ENCODE data around the gene DDX46.
"Not testable (repeated sequence)": the region's sequence is repeated elsewhere in the genome, so short reads cannot be mapped to it uniquely, and the experiment has no call there.

DDX46 gene

DNA sequence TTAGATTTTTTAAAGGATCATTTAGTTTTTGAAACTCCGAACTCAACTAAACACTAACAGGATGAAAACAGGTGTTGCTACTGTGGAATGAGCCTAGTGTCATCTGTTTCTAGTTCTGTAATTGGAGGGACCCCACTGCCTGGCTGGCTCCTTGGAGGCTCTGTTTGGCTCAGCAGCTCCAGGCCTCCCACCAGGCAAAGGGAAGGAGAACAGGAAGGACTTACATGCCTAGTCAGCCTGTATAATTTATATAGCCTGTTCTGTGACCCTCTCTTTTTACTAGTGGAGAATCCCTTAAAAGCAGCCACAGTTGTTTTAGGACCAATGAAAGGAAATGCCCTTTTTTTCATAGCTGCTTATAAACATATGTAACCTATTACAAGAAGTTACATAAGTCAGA is 66.1 kb downstream of the DDX46 start:
- no peak for TF ChIP-seq CTCF (IDR thresholded peaks at IDR 0.05; ENCODE audit: control insufficient read depth, extremely low read depth, insufficient read depth)
- no peak overlapping the region for H3K4me3 ChIP-seq (ENCODE audit: low read depth, low read length)
- no peak for DNase-seq (ENCODE audit: low read depth)

DNA sequence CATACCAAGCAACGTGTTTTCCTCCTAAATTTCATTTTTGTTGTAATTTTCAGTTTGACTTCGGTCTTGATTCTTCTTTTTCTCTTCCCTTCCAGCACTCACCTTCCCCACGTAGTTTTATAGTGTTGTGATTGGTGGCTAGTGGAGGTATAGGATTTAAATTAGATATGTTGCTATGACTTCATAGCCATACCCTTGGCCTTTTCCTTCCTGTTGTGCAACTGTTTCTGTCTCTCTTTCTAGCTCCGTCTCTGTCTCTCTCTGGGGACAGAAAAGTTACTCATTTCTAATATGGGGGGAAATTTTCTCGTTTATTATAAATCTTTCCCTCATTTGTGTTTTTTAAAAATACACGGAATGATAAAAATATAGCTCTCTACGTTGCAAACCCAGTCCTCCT is 66.6 kb downstream of the DDX46 start:
- H3K4me3 ChIP-seq (ENCODE audit: low read depth, low read length), result no peak overlapping the region
- DNase-seq (ENCODE audit: low read depth), result no peak
- TF ChIP-seq CTCF (IDR thresholded peaks at IDR 0.05; ENCODE audit: control insufficient read depth, extremely low read depth, insufficient read depth), result no peak

DNA sequence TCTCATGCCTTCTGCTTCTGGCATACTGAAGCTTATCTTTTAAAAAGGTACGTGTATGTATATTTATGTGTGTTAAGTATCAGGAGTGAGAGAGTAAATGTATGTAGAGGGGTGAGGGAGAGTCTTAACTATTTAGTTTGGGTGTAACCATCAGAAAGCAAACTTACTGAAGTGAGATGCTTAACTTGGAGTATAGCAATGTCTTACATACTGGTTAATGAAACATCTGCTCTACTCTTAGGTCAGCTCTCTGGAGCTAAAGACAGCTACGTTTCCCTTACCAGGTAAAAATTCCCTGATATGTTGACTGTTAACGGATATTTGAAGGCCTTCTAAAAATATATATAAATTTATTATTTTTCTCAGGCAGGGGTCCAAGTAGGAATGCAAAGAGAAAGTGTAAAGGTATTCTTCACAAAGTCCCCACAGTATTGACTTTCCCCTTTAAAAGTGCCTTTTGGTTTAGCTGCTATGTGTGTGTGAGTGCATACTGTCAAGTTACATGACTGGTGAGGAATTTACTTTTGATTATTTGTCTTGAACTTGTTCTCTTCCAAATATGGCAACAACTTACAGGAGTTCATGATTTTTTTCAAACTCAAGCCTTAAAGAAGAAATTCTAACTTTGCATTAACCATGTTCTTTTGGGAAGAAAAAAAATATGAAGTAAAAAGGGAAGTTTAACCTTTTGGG is 74.9 kb downstream of the DDX46 start:
- no peak for DNase-seq (ENCODE audit: low read depth)
- no peak overlapping the region for H3K4me3 ChIP-seq (ENCODE audit: low read depth, low read length)
- TF ChIP-seq CTCF (IDR thresholded peaks at IDR 0.05; ENCODE audit: control insufficient read depth, extremely low read depth, insufficient read depth), result no peak

GRCh38 chr5:134835623-134836022 is 77.0 kb downstream of the DDX46 start:
- DNase-seq (ENCODE audit: low read depth), result no peak
- TF ChIP-seq CTCF (IDR thresholded peaks at IDR 0.05; ENCODE audit: control insufficient read depth, extremely low read depth, insufficient read depth), result no peak

GRCh38 chr5:134837530-134838181 is 79.1 kb downstream of the DDX46 start:
- no peak overlapping the region for H3K4me3 ChIP-seq (ENCODE audit: low read depth, low read length)
- DNase-seq (ENCODE audit: low read depth), result no peak
- TF ChIP-seq CTCF (IDR thresholded peaks at IDR 0.05; ENCODE audit: control insufficient read depth, extremely low read depth, insufficient read depth), result no peak

More at GRCh38 chr5:134835623-134836022, 77.0 kb downstream of the DDX46 start:
- no peak overlapping the region for H3K4me3 ChIP-seq (ENCODE audit: low read depth, low read length)

DNA sequence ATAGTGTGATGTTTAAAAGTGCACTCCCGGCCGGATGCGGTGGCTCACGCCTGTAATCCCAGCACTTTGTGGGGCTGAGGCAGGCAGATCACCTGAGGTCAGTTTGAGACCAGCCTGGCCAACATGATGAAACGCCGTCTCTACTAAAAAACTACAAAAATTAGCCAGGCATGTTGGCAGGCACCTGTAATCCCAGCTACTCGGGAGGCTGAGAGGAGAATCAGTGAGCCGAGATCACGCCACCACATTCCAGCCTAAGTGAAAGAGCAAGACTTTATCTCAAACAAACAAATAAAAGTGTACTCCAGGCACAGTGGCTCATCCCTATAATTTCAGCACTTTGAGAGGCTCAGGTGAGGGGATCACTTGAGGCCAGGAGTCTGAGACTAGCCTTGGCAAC is 79.8 kb downstream of the DDX46 start:
- not testable (repeated sequence) for H3K4me3 ChIP-seq (ENCODE audit: low read depth, low read length)
- DNase-seq (ENCODE audit: low read depth), result peak; percentile 52

GRCh38 chr5:134840811-134841210 is 82.2 kb downstream of the DDX46 start:
- H3K4me3 ChIP-seq (ENCODE audit: low read depth, low read length), result no peak overlapping the region
- no peak for DNase-seq (ENCODE audit: low read depth)
- no peak for TF ChIP-seq CTCF (IDR thresholded peaks at IDR 0.05; ENCODE audit: control insufficient read depth, extremely low read depth, insufficient read depth)

Measured in LNCaP clone FGC (cell line).